ENCODE data around the gene GJC2.

- TF ChIP-seq POLR2A (IDR thresholded peaks at IDR 0.05; ENCODE audit: low read depth, low read length) (no peak), TAF1 (IDR thresholded peaks at IDR 0.05; ENCODE audit: borderline replicate concordance, low read depth, low read length) (no peak), POLR2AphosphoS5 (IDR thresholded peaks at IDR 0.05; ENCODE audit: low read depth, low read length) (no peak)
These were observed 3.2 kb downstream of the GJC2 start for GRCh38 chr1:228152918-228153258.
